Loucy (cell line): ENCODE data around the gene ZSWIM6.

Experiments used
- H2AFZ ChIP-seq: fragments of 200-600 bp; sonication (generic); 2 replicates; pipeline ENCODE4 v1.6.0; 2016; ENCODE audit warnings: antibody characterized with exemption, mild to moderate bottlenecking, low read length, moderate library complexity
- H3F3A ChIP-seq: fragments of 200-600 bp; 2 replicates; pipeline ENCODE4 v1.6.0; 2016; ENCODE audit warnings: antibody characterized with exemption, low read depth, mild to moderate bottlenecking
- H3K27me3 ChIP-seq: fragments of 200-600 bp; sonication (generic); 2 replicates; pipeline ENCODE4 v1.6.1; 2014; ENCODE audit warnings: low read length, mild to moderate bottlenecking; ENCODE audit not compliant: insufficient read depth, poor library complexity, severe bottlenecking
- H3K36me3 ChIP-seq: fragments of 200-600 bp; sonication (generic); 2 replicates; pipeline ENCODE4 v1.6.1; 2016; ENCODE audit warnings: low read length; ENCODE audit not compliant: insufficient read depth
- H3K4me1 ChIP-seq: fragments of 200-600 bp; sonication (generic); 2 replicates; pipeline ENCODE4 v1.5.1; 2014; ENCODE audit warnings: low read length, mild to moderate bottlenecking; ENCODE audit not compliant: insufficient read depth, poor library complexity, severe bottlenecking
- H3K4me2 ChIP-seq: fragments of 200-600 bp; sonication (generic); 2 replicates; pipeline ENCODE4 v1.6.0; 2014; ENCODE audit warnings: antibody characterized with exemption, low read length, low read depth, mild to moderate bottlenecking; ENCODE audit not compliant: poor library complexity, severe bottlenecking
- H3K4me3 ChIP-seq: fragments of 200-600 bp; sonication (generic); 2 replicates; pipeline ENCODE4 v1.5.1; 2014; ENCODE audit warnings: low read length, mild to moderate bottlenecking, mixed read lengths; ENCODE audit not compliant: poor library complexity, severe bottlenecking
- H3K79me2 ChIP-seq: fragments of 200-600 bp; sonication (generic); 2 replicates; pipeline ENCODE4 v1.6.1; 2014; ENCODE audit warnings: low read length; ENCODE audit not compliant: insufficient read depth
- H3K9ac ChIP-seq: fragments of 200-600 bp; sonication (generic); 2 replicates; pipeline ENCODE4 v1.6.0; 2014; ENCODE audit warnings: mild to moderate bottlenecking, low read depth, low read length, moderate library complexity; ENCODE audit not compliant: poor library complexity, severe bottlenecking
- H3K9me2 ChIP-seq: fragments of 200-600 bp; sonication (generic); replicated peaks from 2 replicates; pipeline ENCODE4 v1.6.1; 2016; ENCODE audit warnings: low read depth, low read length, mixed read lengths
- H3K9me3 ChIP-seq: fragments of 200-600 bp; sonication (generic); 2 replicates; pipeline ENCODE4 v1.6.1; 2014; ENCODE audit warnings: mild to moderate bottlenecking, antibody characterized with exemption, low read length, low read depth; ENCODE audit not compliant: insufficient read depth
- H4K20me1 ChIP-seq: fragments of 200-600 bp; sonication (generic); 2 replicates; pipeline ENCODE4 v1.6.0; 2014; ENCODE audit warnings: antibody characterized with exemption, low read length, mild to moderate bottlenecking; ENCODE audit not compliant: insufficient read depth, poor library complexity, severe bottlenecking
- CTCF ChIP-seq: fragments of 200-600 bp; sonication (generic); conservative IDR thresholded peaks from 2 replicates; pipeline ENCODE4 v1.5.1; 2014; ENCODE audit warnings: mild to moderate bottlenecking, antibody characterized with exemption, low read length
- EZH2phosphoT487 ChIP-seq: fragments of 200-600 bp; IDR thresholded peaks from 2 replicates; pipeline ENCODE4 v1.6.1; 2018; ENCODE audit warnings: antibody characterized with exemption, mild to moderate bottlenecking, moderate library complexity, borderline replicate concordance

The ZSWIM6 gene

GRCh38 chr5:61523997-61524396 is 191.9 kb downstream of the ZSWIM6 start:
- Histone ChIP-seq H3K4me1 (no peaks in the 10 kb centered on the region), H3K9ac (no peak overlapping the region), H3K36me3 (peaks cover 10% of the 10 kb centered on the region; the same call in 1 of the 2 replicates), H3K79me2 (no peaks in the 10 kb centered on the region), H2AFZ (no peak overlapping the region), H3K4me2 (no peak overlapping the region), H4K20me1 (no peaks in the 10 kb centered on the region), H3F3A (no peaks in the 10 kb centered on the region), H3K9me3 (no peaks in the 10 kb centered on the region), H3K27me3 (no peaks in the 10 kb centered on the region), H3K4me3 (no peak overlapping the region), H3K9me2 (no peaks in the 10 kb centered on the region)
- no peak for TF ChIP-seq CTCF
- no peak for TF ChIP-seq EZH2phosphoT487

GRCh38 chr5:61525512-61526206 is 193.6 kb downstream of the ZSWIM6 start:
- H3K9ac ChIP-seq = no peak overlapping the region
- no peaks in the 10 kb centered on the region for H3K9me3 ChIP-seq
- H2AFZ ChIP-seq = no peak overlapping the region
- H3K4me2 ChIP-seq = no peak overlapping the region
- no peaks in the 10 kb centered on the region for H3K4me1 ChIP-seq
- TF ChIP-seq EZH2phosphoT487 (no peak), CTCF (no peak)
- H3K36me3 ChIP-seq = peaks cover 10% of the 10 kb centered on the region; the same call in 1 of the 2 replicates
- no peak overlapping the region for H3K4me3 ChIP-seq
- no peaks in the 10 kb centered on the region for H4K20me1 ChIP-seq
- H3K79me2 ChIP-seq = no peaks in the 10 kb centered on the region
- H3K27me3 ChIP-seq = no peaks in the 10 kb centered on the region
- no peaks in the 10 kb centered on the region for H3K9me2 ChIP-seq
- H3F3A ChIP-seq = no peaks in the 10 kb centered on the region

- Histone ChIP-seq H3K27me3 (no peaks in the 10 kb centered on the region), H3K9me3 (no peaks in the 10 kb centered on the region), H3K9me2 (no peaks in the 10 kb centered on the region), H3K9ac (no peak overlapping the region), H3F3A (no peaks in the 10 kb centered on the region), H3K4me2 (no peak overlapping the region), H3K4me3 (no peak overlapping the region), H3K79me2 (no peaks in the 10 kb centered on the region), H3K36me3 (peaks cover 10% of the 10 kb centered on the region), H2AFZ (no peak overlapping the region), H3K4me1 (no peaks in the 10 kb centered on the region), H4K20me1 (no peaks in the 10 kb centered on the region)
- TF ChIP-seq EZH2phosphoT487 (no peak), CTCF (no peak)
Measured at GRCh38 chr5:61526207-61526519, 194.1 kb downstream of the ZSWIM6 start.
